Measurements from ENCODE around the gene SLC43A2.

Gene SLC43A2

GRCh38 chr17:1612400-1612799, 16.2 kb downstream of the SLC43A2 start:
- TF ChIP-seq POLR2AphosphoS5 (IDR thresholded peaks at IDR 0.05; ENCODE audit: low read depth, low read length), result no peak
- TF ChIP-seq POLR2A (IDR thresholded peaks at IDR 0.05; ENCODE audit: low read depth, low read length), result no peak
- TF ChIP-seq TAF1 (IDR thresholded peaks at IDR 0.05; ENCODE audit: borderline replicate concordance, low read depth, low read length), result no peak
- DNase-seq (ENCODE audit: insufficient read length) (no peak), FAIRE-seq (no peak)

GRCh38 chr17:1611715-1612114, 16.9 kb downstream of the SLC43A2 start:
- DNase-seq (ENCODE audit: insufficient read length) (no peak), FAIRE-seq (no peak)
- no peak for TF ChIP-seq TAF1 (IDR thresholded peaks at IDR 0.05; ENCODE audit: borderline replicate concordance, low read depth, low read length)
- no peak for TF ChIP-seq POLR2AphosphoS5 (IDR thresholded peaks at IDR 0.05; ENCODE audit: low read depth, low read length)
- TF ChIP-seq POLR2A (IDR thresholded peaks at IDR 0.05; ENCODE audit: low read depth, low read length), result no peak

- DNase-seq (ENCODE audit: insufficient read length), result no peak
- no peak for FAIRE-seq
- TF ChIP-seq POLR2AphosphoS5 (IDR thresholded peaks at IDR 0.05; ENCODE audit: low read depth, low read length) (no peak), TAF1 (IDR thresholded peaks at IDR 0.05; ENCODE audit: borderline replicate concordance, low read depth, low read length) (no peak), POLR2A (IDR thresholded peaks at IDR 0.05; ENCODE audit: low read depth, low read length) (no peak)
Observed at GRCh38 chr17:1608676-1609075, 20.0 kb downstream of the SLC43A2 start.

- TF ChIP-seq TAF1 (IDR thresholded peaks at IDR 0.05; ENCODE audit: borderline replicate concordance, low read depth, low read length), result no peak
- no peak for TF ChIP-seq POLR2A (IDR thresholded peaks at IDR 0.05; ENCODE audit: low read depth, low read length)
- TF ChIP-seq POLR2AphosphoS5 (IDR thresholded peaks at IDR 0.05; ENCODE audit: low read depth, low read length), result no peak
- DNase-seq (ENCODE audit: insufficient read length), result no peak
- FAIRE-seq, result peak; percentile 46
Observed at GRCh38 chr17:1607971-1608320, 20.7 kb downstream of the SLC43A2 start.

- DNase-seq (ENCODE audit: insufficient read length) (no peak), FAIRE-seq (peak; percentile 89)
- TF ChIP-seq POLR2AphosphoS5 (IDR thresholded peaks at IDR 0.05; ENCODE audit: low read depth, low read length) (peak; percentile 54; the same call in 1 of the 2 replicates), POLR2A (IDR thresholded peaks at IDR 0.05; ENCODE audit: low read depth, low read length) (peak; percentile 34; the same call in 1 of the 2 replicates), TAF1 (IDR thresholded peaks at IDR 0.05; ENCODE audit: borderline replicate concordance, low read depth, low read length) (0 out of 2 replicates have a peak, but pooled peaks have one; percentile 15)
Observed at GRCh38 chr17:1606352-1606985, 22.2 kb downstream of the SLC43A2 start.

GRCh38 chr17:1605681-1606351, 22.8 kb downstream of the SLC43A2 start:
- peak; percentile 54 for FAIRE-seq
- DNase-seq (ENCODE audit: insufficient read length), result no peak
- no peak for TF ChIP-seq POLR2AphosphoS5 (IDR thresholded peaks at IDR 0.05; ENCODE audit: low read depth, low read length)

- FAIRE-seq (no peak), DNase-seq (ENCODE audit: insufficient read length) (no peak)
- TF ChIP-seq POLR2AphosphoS5 (IDR thresholded peaks at IDR 0.05; ENCODE audit: low read depth, low read length) (no peak), POLR2A (IDR thresholded peaks at IDR 0.05; ENCODE audit: low read depth, low read length) (no peak)
Observed at GRCh38 chr17:1604831-1605528, 23.7 kb downstream of the SLC43A2 start.

- TF ChIP-seq POLR2AphosphoS5 (IDR thresholded peaks at IDR 0.05; ENCODE audit: low read depth, low read length) (no peak), TAF1 (IDR thresholded peaks at IDR 0.05; ENCODE audit: borderline replicate concordance, low read depth, low read length) (no peak), POLR2A (IDR thresholded peaks at IDR 0.05; ENCODE audit: low read depth, low read length) (no peak)
- FAIRE-seq (no peak), DNase-seq (ENCODE audit: insufficient read length) (no peak)
Observed at GRCh38 chr17:1601571-1601970, 27.1 kb downstream of the SLC43A2 start.

- TF ChIP-seq POLR2AphosphoS5 (IDR thresholded peaks at IDR 0.05; ENCODE audit: low read depth, low read length), result no peak
- TF ChIP-seq POLR2A (IDR thresholded peaks at IDR 0.05; ENCODE audit: low read depth, low read length), result no peak
- TF ChIP-seq TAF1 (IDR thresholded peaks at IDR 0.05; ENCODE audit: borderline replicate concordance, low read depth, low read length), result no peak
Observed at GRCh38 chr17:1598399-1599095, 30.1 kb downstream of the SLC43A2 start.

GRCh38 chr17:1597861-1598342, 30.7 kb downstream of the SLC43A2 start:
- TF ChIP-seq POLR2A (IDR thresholded peaks at IDR 0.05; ENCODE audit: low read depth, low read length) (no peak), TAF1 (IDR thresholded peaks at IDR 0.05; ENCODE audit: borderline replicate concordance, low read depth, low read length) (no peak), POLR2AphosphoS5 (IDR thresholded peaks at IDR 0.05; ENCODE audit: low read depth, low read length) (no peak)
- FAIRE-seq (no peak), DNase-seq (ENCODE audit: insufficient read length) (no peak)

More at GRCh38 chr17:1598399-1599095, 30.1 kb downstream of the SLC43A2 start:
- FAIRE-seq, result no peak
- no peak for DNase-seq (ENCODE audit: insufficient read length)

GRCh38 chr17:1593630-1593931, 35.1 kb downstream of the SLC43A2 start:
- FAIRE-seq (no peak), DNase-seq (ENCODE audit: insufficient read length) (no peak)

More at GRCh38 chr17:1593630-1593931, 35.1 kb downstream of the SLC43A2 start:
- TF ChIP-seq TAF1 (IDR thresholded peaks at IDR 0.05; ENCODE audit: borderline replicate concordance, low read depth, low read length) (no peak), POLR2AphosphoS5 (IDR thresholded peaks at IDR 0.05; ENCODE audit: low read depth, low read length) (no peak), POLR2A (IDR thresholded peaks at IDR 0.05; ENCODE audit: low read depth, low read length) (no peak)
